HG02840 (cell line): ENCODE data around the gene TNFRSF6B.
"Not testable (repeated sequence)": the region's sequence is repeated elsewhere in the genome, so short reads cannot be mapped to it uniquely, and the experiment has no call there.

Experiments used
- ATAC-seq: cut with Tn5 transposase; IDR thresholded peaks from one replicate; pipeline ENCODE4 v1.9.1; 2021; ENCODE audit warnings: mild to moderate bottlenecking, moderate library complexity, moderate number of reproducible peaks; ENCODE audit not compliant: unreplicated experiment, low FRiP score

Gene TNFRSF6B

GRCh38 chr20:63706027-63706695 is 9.7 kb downstream of the TNFRSF6B start:
- ATAC-seq: no peak

DNA sequence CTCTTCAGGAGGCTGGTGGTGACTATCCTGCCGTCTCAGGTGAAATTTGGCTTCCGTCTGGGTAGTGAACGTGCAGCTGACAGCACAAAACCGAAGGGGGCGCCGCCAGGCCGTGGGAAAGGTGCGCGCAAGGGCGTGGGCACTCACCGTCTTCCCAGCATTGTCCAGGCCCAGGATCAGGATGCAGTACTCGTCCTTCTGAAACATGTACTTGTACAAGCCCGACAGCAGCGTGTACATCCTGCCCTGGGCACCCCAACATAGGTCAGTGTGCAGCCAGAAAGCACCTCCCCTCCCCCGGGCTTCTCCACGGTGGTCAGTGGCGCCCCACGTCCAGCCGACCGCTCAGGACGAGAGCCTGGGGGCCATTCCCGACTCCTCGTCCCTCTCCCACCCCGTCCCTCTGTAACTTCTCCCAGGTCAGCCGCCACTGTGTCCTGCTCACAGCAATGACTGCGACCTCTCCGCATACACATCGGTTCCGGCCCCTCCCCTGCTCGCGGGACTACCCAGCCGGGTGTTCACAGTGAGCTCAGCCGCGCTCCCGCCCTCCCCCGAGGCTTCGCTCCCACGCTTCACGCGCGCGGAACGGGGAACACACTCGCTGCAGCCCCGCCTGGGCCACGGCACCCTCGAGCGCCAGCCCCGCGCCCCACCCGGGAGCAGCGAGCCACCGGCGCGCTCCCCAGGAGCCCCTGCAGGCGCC is 10.6 kb downstream of the TNFRSF6B start:
- ATAC-seq: peak; percentile 23

DNA sequence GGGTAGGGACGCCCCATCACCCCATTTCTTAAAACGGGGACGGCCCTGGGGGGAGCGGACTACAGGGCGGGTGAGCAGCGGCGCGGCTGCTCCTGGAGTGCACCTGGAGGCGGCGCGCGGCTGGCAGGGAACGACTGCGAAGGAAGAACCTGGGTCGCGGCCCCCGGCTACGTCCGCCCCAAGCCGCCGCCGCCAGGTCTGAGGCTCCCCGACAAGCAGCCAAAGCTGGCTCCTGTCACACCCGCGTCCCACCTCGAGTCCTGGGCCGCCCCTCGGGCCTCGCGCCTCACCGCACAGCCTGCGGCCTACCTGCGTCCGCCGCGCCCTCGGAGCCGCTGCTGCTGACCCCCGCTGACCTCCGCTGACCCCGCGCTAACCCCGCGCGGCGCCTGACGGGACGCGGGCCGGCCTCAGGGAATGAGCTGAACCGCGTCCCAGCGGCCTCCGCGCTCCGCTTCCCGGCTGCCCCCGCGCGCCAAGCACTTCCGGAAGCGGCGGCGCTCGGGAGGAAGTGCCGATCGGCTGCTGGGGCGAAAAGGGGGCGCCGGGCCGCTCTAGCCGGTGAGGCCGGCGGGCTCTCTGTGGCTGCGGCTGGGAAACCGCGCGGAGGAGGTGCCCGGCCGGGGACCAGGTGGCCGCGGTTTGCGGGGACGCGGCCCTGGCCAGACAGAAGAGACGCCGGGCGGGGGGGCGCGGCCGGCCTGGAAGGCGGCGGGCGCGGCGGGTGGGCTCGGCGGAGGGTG is 11.3 kb downstream of the TNFRSF6B start, which contains the start of the genes ARFRP1 and ZGPAT:
TSS of gene ARFRP1 (minus strand) at position 419 of the 743 bp plus-strand sequence. CDS start 885 bp downstream, outside the sequence.
TSS of gene ZGPAT (plus strand) at position 482 of the 743 bp plus-strand sequence. CDS start 542 bp downstream, outside the sequence.
- peak; percentile 70 for ATAC-seq

- ATAC-seq: peak; percentile 10
These were observed 12.1 kb downstream of the TNFRSF6B start for GRCh38 chr20:63708301-63709148.

DNA sequence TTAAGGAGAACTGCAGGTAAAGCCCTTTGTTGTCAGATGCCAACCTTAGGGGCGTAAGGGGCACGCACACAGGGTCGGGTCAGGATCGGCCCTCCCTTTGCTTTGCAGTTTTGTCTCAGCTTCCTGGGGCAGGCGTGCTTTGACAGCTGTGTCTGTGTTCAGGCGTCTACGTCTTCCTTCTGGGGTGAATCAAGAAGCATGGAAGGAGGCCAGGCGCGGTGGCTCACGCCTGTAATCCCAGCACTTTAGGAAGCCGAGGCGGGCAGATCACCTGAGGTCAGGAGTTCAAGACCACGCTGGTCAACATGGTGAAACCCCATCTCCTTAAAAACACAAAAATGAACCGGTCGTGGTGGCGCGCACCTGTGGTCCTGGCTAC is 12.7 kb downstream of the TNFRSF6B start:
- no peak for ATAC-seq

- no peak for ATAC-seq
These were observed 14.7 kb downstream of the TNFRSF6B start for GRCh38 chr20:63711085-63711645.

GRCh38 chr20:63712191-63712590 is 15.7 kb downstream of the TNFRSF6B start:
- no peak for ATAC-seq

DNA sequence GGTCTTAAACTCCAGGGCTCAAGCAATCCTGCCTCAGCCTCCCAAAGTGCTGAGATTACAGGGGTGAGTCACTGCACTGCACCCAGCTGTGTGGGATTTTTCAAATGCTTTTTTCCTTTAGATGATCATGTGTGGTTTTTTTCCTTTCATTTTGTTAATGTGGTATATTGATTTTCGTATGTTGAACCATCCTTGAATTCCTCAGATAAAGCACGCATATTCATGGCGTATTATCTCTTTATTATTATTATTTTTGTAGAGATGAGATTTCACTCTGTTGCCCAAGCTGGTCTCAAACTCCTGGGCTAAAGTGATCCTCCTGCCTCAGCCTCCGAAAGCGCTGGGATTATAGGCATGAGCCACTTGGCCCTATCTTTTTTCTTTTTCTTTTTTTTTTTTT is 18.4 kb downstream of the TNFRSF6B start:
- ATAC-seq: no peak

- ATAC-seq: no peak
These were observed 22.5 kb downstream of the TNFRSF6B start for GRCh38 chr20:63718996-63719395.

DNA sequence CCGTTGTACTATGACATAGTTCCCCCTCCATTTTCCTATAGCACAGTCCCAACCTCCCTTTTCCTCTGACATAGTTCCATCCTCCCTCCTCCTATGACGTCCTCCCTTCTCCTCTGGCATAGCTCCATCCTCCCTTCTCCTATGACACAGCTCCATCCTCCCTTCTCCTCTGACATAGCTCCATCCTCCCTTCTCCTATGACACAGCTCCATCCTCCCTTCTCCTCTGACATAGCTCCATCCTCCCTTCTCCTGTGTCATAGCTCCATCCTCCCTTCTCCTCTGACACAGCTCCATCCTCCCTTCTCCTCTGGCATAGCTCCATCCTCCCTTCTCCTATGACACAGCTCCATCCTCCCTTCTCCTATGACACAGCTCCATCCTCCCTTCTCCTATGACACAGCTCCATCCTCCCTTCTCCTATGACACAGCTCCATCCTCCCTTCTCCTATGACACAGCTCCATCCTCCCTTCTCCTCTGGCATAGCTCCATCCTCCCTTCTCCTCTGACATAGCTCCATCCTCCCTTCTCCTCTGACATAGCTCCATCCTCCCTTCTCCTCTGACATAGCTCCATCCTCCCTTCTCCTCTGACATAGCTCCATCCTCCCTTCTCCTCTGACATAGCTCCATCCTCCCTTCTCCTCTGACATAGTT is 26.6 kb downstream of the TNFRSF6B start:
- ATAC-seq: not testable (repeated sequence)

DNA sequence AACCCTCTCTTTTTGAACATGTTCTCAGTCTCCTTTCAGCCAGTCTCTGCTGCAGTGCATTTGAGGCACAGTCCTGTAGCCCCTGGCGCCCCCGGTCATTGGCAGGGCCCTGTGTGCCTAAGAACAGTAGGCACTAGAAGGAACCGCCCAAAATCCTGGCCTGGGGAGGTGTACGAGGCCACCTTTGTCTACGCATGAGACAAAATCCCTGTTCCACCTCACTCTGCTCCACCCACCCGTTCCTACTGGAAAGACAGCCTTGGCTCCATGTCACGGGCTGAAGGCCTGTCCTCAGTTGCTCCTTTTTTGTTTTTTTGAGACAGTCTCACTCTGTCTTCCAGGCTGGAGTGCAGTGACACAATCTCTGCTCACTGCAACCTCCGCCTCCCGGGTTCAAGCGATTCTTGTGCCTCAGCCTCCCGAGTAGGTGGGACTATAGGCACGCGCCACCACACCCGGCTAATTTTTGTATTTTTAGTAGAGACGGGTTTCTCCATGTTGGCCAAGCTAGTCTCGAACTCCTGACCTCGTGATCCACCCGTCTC is 33.8 kb downstream of the TNFRSF6B start:
- not testable (repeated sequence) for ATAC-seq

DNA sequence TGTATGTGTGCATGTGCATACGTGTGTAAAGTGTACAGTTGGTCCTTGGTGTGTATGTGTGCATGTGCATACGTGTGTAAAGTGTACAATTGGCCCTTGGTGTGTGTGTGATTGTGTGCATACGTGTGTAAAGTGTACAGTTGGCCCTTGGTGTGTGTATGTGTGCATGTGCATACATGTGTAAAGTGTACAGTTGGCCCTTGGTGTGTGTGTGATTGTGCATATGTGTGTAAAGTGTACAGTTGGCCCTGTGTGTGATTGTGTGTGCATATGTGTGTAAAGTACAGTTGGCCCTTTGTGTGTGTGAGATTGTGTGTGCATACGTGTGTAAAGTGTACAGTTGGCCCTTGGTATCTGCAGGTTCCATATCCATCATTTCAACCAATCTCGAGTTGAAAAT is 35.0 kb downstream of the TNFRSF6B start:
- ATAC-seq: no peak

- no peak for ATAC-seq
These were observed 36.0 kb downstream of the TNFRSF6B start for GRCh38 chr20:63732118-63733095.

DNA sequence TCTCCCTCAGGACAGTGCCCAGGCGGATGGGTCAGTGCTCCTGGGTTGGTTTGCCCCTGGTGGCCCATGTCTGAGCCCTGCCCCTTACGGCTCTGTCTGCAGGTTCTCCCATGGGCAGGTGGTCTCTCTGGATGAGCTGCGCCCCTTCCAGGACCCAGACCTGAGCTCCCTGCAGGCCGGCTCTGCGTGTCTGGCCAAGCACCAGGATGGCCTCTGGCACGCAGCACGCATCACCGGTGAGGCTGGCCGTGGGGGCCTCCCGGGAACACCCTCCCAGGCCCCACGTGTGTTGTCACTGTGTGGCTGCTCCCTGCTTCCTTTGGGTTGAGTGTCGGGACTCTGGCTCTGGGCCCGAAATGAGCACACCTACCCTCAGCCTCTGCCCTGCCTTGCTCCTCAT is 36.7 kb downstream of the TNFRSF6B start:
- no peak for ATAC-seq

DNA sequence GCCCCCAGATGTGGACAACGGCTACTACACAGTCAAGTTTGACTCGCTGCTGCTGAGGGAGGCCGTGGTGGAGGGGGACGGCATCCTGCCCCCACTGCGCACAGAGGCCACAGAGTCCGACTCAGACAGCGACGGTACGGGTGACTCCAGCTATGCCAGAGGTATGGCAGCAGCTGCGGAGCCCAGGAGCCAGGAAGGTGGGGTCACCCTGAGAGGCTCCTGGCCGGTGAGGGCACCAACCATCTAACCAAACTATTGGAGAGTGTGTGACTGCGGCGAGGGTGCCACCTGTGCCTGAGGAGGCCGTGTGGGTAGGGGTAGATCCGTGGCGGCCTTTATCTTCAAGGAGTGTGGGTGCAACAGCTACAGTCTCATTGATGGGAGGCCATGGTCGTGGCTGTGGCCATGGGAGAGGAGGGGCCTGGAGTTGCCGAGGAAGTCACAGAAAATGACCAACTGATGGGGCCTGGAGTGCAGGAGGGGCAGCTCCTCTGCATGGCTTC is 37.2 kb downstream of the TNFRSF6B start:
- no peak for ATAC-seq

DNA sequence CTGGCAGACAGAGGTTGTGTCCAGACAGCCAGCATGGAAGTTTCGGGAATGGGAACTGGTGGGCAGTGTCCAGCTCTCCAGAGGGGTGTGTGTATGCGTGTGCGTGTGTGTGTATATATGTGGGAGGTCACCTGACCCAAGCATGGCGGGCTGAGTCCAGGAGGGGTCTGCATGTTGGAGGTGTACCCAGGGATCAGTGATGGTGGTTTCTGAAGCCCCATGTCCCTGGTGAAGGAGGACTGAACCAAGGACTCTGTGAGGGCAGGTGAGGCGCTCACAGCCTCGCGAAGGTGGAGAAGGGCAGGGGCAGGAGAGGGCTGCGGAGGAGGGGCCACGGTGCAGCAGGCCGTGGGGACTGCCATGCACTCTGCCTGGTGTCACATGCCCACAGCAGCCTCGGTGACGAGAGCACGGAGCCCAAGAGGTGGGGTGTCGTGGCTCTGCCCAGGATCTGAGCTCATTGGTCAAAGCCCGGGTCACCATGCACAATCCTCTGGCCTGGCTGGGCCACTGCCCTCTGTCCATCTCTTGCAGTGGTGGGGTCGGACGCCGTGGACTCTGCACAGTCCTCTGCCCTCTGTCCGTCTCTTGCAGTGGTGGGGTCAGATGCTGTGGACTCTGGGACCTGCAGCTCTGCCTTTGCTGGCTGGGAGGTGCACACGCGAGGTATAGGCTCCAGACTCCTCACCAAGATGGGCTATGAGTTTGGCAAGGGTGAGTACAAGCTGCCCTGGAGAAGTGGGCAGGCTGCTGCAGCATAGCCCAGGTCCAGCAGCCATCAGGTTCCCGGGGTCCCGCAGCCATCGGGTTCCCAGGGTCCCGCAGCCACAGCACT is 37.9 kb downstream of the TNFRSF6B start:
- no peak for ATAC-seq
